GM10266 (cell line): ENCODE results near the gene MAF.

Experiments
- DNase-seq: peaks from one replicate; pipeline ENCODE4 v3.0.0; 2012; ENCODE audit errors: extremely low spot score
- CTCF ChIP-seq: IDR thresholded peaks from 2 replicates; pipeline ENCODE4 v1.5.1; 2012; ENCODE audit warnings: mild to moderate bottlenecking, low read depth; ENCODE audit not compliant: control insufficient read depth, insufficient read depth; ENCODE audit errors: missing control alignments

MAF gene

DNA sequence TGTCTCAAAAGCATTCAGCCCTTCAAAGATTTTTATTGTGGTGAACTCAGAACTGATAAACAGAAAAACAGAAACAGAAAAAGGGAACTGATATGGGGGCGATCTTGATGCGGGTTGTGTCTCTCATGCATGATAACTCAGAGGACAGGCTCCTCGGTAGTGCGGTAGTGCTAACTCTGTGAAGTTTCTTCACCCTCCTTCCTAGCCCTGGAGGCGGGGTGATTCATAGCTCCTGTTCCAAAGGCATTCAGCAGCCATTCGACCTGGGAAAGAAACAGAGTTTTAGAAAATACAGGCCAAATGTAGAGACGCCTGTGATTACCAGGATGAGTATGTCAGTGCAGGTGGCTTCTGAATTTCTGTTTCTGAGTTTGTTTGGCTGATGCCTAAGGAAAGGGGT, 5.5 kb upstream of the MAF start:
- no peak for TF ChIP-seq CTCF
- DNase-seq = no peak

DNA sequence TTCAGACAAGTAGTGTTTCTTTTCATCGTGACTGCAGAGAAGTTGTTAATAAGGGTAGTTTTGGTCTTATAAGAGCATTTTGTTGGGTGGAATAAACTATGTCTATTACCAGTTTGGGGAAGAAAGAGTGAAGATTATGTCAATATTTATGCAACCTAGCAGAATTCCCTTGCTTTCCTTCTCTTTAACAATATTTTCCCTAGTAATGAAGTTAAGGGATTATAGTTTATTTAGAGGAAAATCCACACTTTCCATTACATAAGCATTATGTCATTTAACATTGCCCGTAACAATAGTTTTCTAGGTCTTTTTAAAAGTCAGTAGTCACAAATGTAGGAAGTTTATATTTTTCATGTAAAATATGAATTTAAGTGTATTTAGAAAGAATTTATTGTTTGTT, 2.5 kb upstream of the MAF start:
- DNase-seq = no peak
- TF ChIP-seq CTCF = no peak

DNA sequence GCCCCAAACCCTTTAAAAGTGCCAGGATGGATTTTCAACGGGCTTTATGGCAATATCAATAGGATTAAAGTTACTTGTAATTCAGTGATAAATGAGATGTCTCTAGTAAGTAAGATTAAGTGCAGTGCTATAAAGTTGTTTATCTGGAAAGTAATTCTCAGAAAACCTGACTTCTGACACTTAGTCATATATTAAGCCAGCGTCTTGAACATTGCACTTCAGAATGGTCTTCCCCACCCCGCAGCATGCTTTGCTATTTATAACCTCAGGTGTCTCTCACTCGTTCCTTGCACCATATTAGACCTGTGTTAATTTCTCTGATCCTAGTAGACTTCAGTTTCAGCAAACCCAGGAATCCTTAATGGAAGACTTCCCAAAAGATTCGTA, 2.1 kb upstream of the MAF start:
- no peak for DNase-seq
- no peak for TF ChIP-seq CTCF

DNA sequence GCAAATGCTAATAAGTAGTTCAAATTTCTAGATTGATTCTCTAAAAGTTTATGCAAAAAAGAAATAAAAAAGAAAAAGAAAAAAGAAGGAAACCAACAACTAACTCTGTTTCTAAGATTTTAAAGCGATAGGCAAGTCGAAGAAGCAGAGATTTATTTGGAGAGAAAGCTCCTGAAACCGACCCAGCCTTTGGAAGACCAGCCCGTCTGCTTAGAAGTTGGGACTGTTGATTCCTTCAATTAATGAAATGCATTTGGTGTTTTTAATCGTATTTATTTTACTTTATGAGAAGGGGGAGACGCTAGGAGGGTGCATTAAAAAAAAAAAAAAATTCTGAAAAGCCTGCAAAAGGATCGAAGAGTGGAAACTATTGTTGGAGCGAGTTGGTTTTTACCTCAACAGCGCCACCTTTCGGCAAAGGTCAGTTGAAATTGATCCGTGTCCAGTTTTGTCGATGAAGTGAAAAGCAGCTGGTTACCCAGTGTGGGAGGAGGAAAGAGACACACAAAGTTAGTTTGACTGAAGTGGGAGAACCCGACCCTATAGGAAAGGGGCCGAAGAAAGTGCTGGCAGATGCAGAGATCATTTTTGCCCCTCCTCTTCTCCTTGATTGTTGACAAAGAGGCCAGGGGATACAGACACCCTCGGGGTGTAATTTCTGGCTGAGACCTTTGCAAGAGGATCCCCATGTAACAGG, 1.5 kb upstream of the MAF start:
- peak; percentile 78 for TF ChIP-seq CTCF

GRCh38 chr16:79601092-79601930, 774 bp upstream of the MAF start:
- no peak for DNase-seq
- no peak for TF ChIP-seq CTCF

More for the DNA sequence above, 1.5 kb upstream of the MAF start:
- peak; percentile 73 for DNase-seq

DNA sequence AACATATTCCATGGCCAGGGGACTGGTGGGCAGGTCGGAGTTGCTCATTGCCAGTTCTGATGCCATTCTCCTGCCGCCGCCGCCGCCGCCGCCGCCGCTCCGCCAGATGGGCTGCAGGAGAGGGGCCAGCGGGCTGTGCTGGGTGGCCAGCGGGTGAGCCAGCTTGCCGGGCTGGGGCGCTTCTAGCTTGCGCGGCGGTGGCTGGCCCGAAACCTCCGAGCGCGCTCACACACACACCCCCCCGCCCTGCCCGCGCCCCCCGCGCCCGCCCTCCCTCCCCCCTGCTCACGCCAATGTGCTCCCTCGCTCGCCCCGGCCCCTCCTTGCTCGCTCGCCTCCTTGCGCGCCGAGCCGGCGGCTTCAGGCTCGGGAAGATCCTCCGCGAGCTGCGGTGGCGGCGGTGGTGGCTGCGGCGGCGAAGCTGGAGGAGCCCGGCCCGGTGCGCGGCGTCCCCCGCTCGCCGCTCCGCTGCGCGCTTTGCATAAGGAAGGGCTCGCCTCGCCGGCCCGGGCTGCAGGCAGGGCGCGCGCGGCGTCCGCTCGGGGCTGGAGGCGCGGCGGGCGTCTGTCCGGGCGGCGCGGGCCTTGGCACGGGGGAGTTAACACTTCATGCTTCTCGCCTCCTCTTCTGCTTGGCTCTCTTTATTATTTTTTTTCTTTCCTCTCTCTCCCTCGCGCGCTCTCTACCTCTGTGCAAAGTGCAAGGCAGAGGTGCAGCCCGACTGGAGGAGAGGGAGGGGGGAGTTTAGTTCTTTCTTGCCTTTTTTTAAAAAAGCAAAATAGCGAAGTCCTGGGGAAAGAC, 500 bp downstream of the MAF start:
- DNase-seq = no peak
- TF ChIP-seq CTCF = no peak

GRCh38 chr16:79599256-79599836, 1.2 kb downstream of the MAF start:
- no peak for DNase-seq
- TF ChIP-seq CTCF = no peak
